K562 (cell line): ENCODE results near the gene UBA3. TPM values are rescaled to one million over a fixed set of nuclear protein-coding genes. Genes with fewer than 3 reads are reported as not detected.

ENCODE experiments used
- ATF1 ChIP-seq, 2 experiments: fragments of 450-650 bp in 1 of 2; IDR thresholded peaks; 2 replicates each; pipeline ENCODE4 v1.6.1; 2016; ENCODE audit warnings: missing compliant biosample characterization in 1 of 2, missing genetic modification characterization in 1 of 2
- CTCF ChIP-seq, 3 experiments: IDR thresholded peaks in 2 of 3; conservative IDR thresholded peaks in 1 of 3; 2 replicates each; pipeline ENCODE4 v1.5.1; 2011 to 2012; ENCODE audit warnings: low read length in 3 of 3, mild to moderate bottlenecking in 3 of 3, control low read depth in 2 of 3, improper control_type of control experiment in 1 of 3, inconsistent platforms in 1 of 3, low read depth in 1 of 3, mixed read lengths in 1 of 3, moderate library complexity in 1 of 3; ENCODE audit not compliant: insufficient read depth in 2 of 3
- DMBX1 ChIP-seq: fragments of 250-450 bp; sonication (Bioruptor Pico); IDR thresholded peaks from 2 replicates; pipeline ENCODE4 v1.8.0; 2022; ENCODE audit warnings: inconsistent platforms, mild to moderate bottlenecking, moderate library complexity, borderline replicate concordance
- ESRRB ChIP-seq: fragments of 250-450 bp; sonication (Bioruptor Pico); IDR thresholded peaks from 2 replicates; pipeline ENCODE4 v1.5.0; 2020; ENCODE audit warnings: mild to moderate bottlenecking, moderate library complexity, borderline replicate concordance
- ETS2 ChIP-seq: IDR thresholded peaks from 2 replicates; pipeline ENCODE4 v1.6.1; 2016; ENCODE audit warnings: borderline replicate concordance, missing genetic modification characterization, mild to moderate bottlenecking, moderate library complexity, missing compliant biosample characterization; ENCODE audit not compliant: poor library complexity, severe bottlenecking
- FOXK1 ChIP-seq: sonication (generic); formaldehyde crosslinking; IDR thresholded peaks from 2 replicates; pipeline ENCODE4 v1.8.0; 2022; ENCODE audit warnings: missing genetic modification reagents, mild to moderate bottlenecking, borderline replicate concordance
- HCFC1 ChIP-seq: IDR thresholded peaks from 2 replicates; pipeline ENCODE4 v1.6.1; 2012; ENCODE audit warnings: low read depth, low read length, improper control_type of control experiment
- HDAC1 ChIP-seq, 2 experiments: fragments of 450-650 bp; IDR thresholded peaks; 2 replicates each; pipeline ENCODE4 v1.6.1; 2016 to 2017; ENCODE audit warnings: inconsistent platforms in 1 of 2, mild to moderate bottlenecking in 1 of 2, moderate library complexity in 1 of 2
- HDGF ChIP-seq: fragments of 450-650 bp; IDR thresholded peaks from 2 replicates; pipeline ENCODE4 v1.6.1; 2016
- HIVEP1 ChIP-seq: fragments of 250-450 bp; sonication (Bioruptor Pico); IDR thresholded peaks from 2 replicates; pipeline ENCODE4 v1.4.0; 2020; ENCODE audit warnings: mild to moderate bottlenecking
- HMG20A ChIP-seq: fragments of 450-650 bp; formaldehyde crosslinking; conservative IDR thresholded peaks from 2 replicates; pipeline ENCODE4 v1.4.0; 2020; ENCODE audit warnings: mild to moderate bottlenecking, mixed read lengths
- KLF16 ChIP-seq: IDR thresholded peaks from 2 replicates; pipeline ENCODE4 v1.6.1; 2016; ENCODE audit warnings: antibody characterized with exemption
- RBM15 ChIP-seq: fragments of 200-400 bp; formaldehyde crosslinking; IDR thresholded peaks from 2 replicates; pipeline ENCODE4 v1.6.1; 2018; ENCODE audit warnings: mild to moderate bottlenecking, low read length, moderate library complexity; ENCODE audit not compliant: insufficient read depth
- SAFB ChIP-seq: fragments of 200-400 bp; formaldehyde crosslinking; IDR thresholded peaks from 2 replicates; pipeline ENCODE4 v1.6.1; 2017; ENCODE audit warnings: low read depth, low read length, borderline replicate concordance
- SMARCA4 ChIP-seq: fragments of 450-650 bp; IDR thresholded peaks from 2 replicates; pipeline ENCODE4 v1.6.1; 2016
- SP1 ChIP-seq: sonication (generic); formaldehyde crosslinking; IDR thresholded peaks from 2 replicates; pipeline ENCODE4 v1.8.1; 2022; ENCODE audit warnings: mild to moderate bottlenecking, missing genetic modification reagents
- TCF7 ChIP-seq: sonication (generic); IDR thresholded peaks from 2 replicates; pipeline ENCODE4 v1.6.1; 2016; ENCODE audit warnings: antibody characterized with exemption, borderline replicate concordance
- TEAD4 ChIP-seq, 2 experiments: sonication (generic) in 1 of 2; formaldehyde crosslinking in 1 of 2; IDR thresholded peaks; 2 replicates each; pipeline versions ENCODE4 v1.6.1 to v1.8.0; 2012 to 2022; ENCODE audit warnings: borderline replicate concordance in 1 of 2, inconsistent platforms in 1 of 2, low read length in 1 of 2, mild to moderate bottlenecking in 1 of 2, missing genetic modification reagents in 1 of 2
- ZBTB33 ChIP-seq: sonication (generic); formaldehyde crosslinking; IDR thresholded peaks from 2 replicates; pipeline ENCODE4 v1.8.1; 2023; ENCODE audit warnings: mild to moderate bottlenecking, missing genetic modification reagents
- ZFP36 ChIP-seq: fragments of 150-350 bp; IDR thresholded peaks from 2 replicates; pipeline ENCODE4 v1.6.1; 2018; ENCODE audit warnings: low read length, low read depth; ENCODE audit not compliant: partially characterized antibody
- ZNF174 ChIP-seq: fragments of 250-450 bp; sonication (Bioruptor Pico); IDR thresholded peaks from 2 replicates; pipeline ENCODE4 v1.4.0; 2020; ENCODE audit warnings: mild to moderate bottlenecking
- ZNF232 ChIP-seq: sonication (generic); formaldehyde crosslinking; IDR thresholded peaks from 2 replicates; pipeline ENCODE4 v1.8.0; 2022; ENCODE audit warnings: mild to moderate bottlenecking, missing genetic modification reagents
- ZNF830 ChIP-seq: fragments of 250-450 bp; sonication (Bioruptor Pico); IDR thresholded peaks from 2 replicates; pipeline ENCODE4 v1.5.0; 2021; ENCODE audit warnings: mild to moderate bottlenecking
- polyA plus RNA-seq, 8 experiments: library from polyadenylated mRNA; depleted of rRNA in 4 of 8; stranded (reverse) in 5 of 8; unstranded in 3 of 8; fragments of >200 nt; fragmentation: Nextera tagmentation in 2 of 8; fragmentation: Illumina TruSeq in 1 of 8; extraction: Ambion mirVana in 2 of 8; extraction: Trizol in 1 of 8; gene quantifications; 2 replicates each; pipeline versions ENCODE4 v1.2.1 to v1.2.3, GENCODE V29; 2011 to 2014; ENCODE audit warnings: inconsistent platforms in 1 of 8, missing spikeins in 1 of 8
- total RNA-seq, 7 experiments: library from RNA; depleted of rRNA in 6 of 7; stranded (reverse); fragments of >200 nt in 6 of 7; fragmentation: Illumina TruSeq in 2 of 7; extraction: Trizol in 2 of 7; gene quantifications; 2 replicates each; pipeline versions ENCODE4 v1.2.1 to v1.2.3, GENCODE V29; 2011 to 2021; ENCODE audit warnings: low replicate concordance in 1 of 7
- TF ChIP-seq, protein P1 (sequence below): fragments of 450-650 bp; formaldehyde crosslinking; IDR thresholded peaks from 2 replicates; pipeline ENCODE4 v1.4.0; 2020; ENCODE audit warnings: mild to moderate bottlenecking, moderate library complexity

The UBA3 gene
- total and polyA plus RNA-seq, 9 of the 15 experiments (the other 6 are each of a cell fraction or from before 2014, with no cell fraction given), result 23.2 to 80.0 (median 38.6) TPM

DNA sequence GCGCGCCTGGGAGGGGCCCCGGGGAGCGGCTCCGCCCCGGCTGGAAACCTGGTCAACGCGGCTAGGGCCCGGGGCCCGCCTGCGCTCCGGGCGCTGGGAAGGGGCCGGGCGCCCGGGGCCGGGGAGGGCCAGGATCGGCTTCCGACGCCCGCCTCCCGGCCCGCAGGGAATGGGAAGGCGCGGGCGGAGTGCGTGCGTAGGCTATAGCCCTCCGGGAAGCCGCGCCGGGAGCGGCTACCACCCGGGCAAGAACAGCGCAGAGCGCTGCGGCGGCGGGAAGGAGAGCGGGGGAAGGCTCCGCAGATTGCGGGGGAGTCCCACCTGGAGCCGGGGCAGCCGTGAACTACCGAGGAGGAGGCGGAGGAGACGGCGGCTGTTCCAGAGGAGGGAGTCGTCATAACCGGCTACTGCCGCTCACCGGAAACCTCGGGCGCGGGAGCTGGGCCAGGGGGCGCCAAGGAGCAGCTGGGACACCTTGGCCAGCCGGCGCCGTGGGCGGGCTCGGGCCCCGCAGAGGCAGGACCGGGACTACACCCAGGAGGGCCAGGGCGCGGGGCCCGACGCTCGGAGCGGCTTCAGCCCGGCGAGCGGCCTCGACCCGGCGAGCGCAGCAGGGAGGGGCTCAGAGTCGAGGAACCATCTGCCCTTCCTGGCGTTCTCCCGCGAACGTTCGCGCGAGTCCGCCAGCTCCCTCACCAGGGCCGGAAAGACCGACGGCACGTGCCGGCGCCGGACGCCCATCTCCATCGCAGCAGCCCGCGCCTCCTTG is 66.7 kb downstream of the UBA3 start, which contains the start of gene EOGT (continued):
- TF ChIP-seq RBM15 (no peak), SP1 (CRISPR knock-in tag) (peak; percentile 36; the same call in 1 of the 2 replicates), ETS2 (tag) (no peak), SMARCA4 (no peak), HMG20A (CRISPR knock-in tag) (no peak), CTCF (IDR thresholded peaks at IDR 0.05 in 2 of 3, conservative IDR thresholded peaks at IDR 0.05 in 1 of 3; ENCODE audit: insufficient read depth in 2 of 3, low read depth in 1 of 3, low read length in 3 of 3) (peak; percentile 62 to 86 (median 70)), ZBTB33 (CRISPR knock-in tag) (peak; percentile 47; the same call in 1 of the 2 replicates), TCF7 (no peak; the same call in 1 of the 2 replicates), FOXK1 (CRISPR knock-in tag) (peak; percentile 85; the same call in 1 of the 2 replicates), HDAC1 (IDR thresholded peaks at IDR 0.05) (peak in 1 of 2 experiments; percentile 36; a peak in 1 of 4 replicates), ZNF174 (CRISPR knock-in tag) (no peak), HIVEP1 (CRISPR knock-in tag) (no peak), DMBX1 (peak; percentile 67), TEAD4 (IDR thresholded peaks at IDR 0.05; ENCODE audit: low read length) (no peak), TEAD4 (CRISPR knock-in tag; IDR thresholded peaks at IDR 0.05; ENCODE audit: borderline replicate concordance) (no peak), ATF1 (CRISPR knock-in tag; IDR thresholded peaks at IDR 0.05) (no peak), ATF1 (tag; IDR thresholded peaks at IDR 0.05) (peak; percentile 58), HCFC1 (peak; percentile 36), SAFB (no peak), ZNF232 (CRISPR knock-in tag) (no peak), ZNF830 (CRISPR knock-in tag) (no peak), ESRRB (CRISPR knock-in tag) (no peak), KLF16 (no peak), HDGF (no peak), ZFP36 (no peak)
- TF ChIP-seq, protein P1, sequence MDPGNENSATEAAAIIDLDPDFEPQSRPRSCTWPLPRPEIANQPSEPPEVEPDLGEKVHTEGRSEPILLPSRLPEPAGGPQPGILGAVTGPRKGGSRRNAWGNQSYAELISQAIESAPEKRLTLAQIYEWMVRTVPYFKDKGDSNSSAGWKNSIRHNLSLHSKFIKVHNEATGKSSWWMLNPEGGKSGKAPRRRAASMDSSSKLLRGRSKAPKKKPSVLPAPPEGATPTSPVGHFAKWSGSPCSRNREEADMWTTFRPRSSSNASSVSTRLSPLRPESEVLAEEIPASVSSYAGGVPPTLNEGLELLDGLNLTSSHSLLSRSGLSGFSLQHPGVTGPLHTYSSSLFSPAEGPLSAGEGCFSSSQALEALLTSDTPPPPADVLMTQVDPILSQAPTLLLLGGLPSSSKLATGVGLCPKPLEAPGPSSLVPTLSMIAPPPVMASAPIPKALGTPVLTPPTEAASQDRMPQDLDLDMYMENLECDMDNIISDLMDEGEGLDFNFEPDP (CRISPR knock-in tag), result no peak
